GM19239 (cell line): ENCODE data around the gene PCCA.
"Not testable (repeated sequence)": the region's sequence is repeated elsewhere in the genome, so short reads cannot be mapped to it uniquely, and the experiment has no call there.

Experiments
- DNase-seq: peaks from one replicate; pipeline ENCODE4 v3.0.0; 2011; ENCODE audit warnings: low spot score; ENCODE audit not compliant: insufficient read length
- FAIRE-seq: peaks from 2 replicates; lab custom pipeline; 2011; peaks lifted over from hg19 to GRCh38; lab: Jason Lieb, UNC

PCCA gene

DNA sequence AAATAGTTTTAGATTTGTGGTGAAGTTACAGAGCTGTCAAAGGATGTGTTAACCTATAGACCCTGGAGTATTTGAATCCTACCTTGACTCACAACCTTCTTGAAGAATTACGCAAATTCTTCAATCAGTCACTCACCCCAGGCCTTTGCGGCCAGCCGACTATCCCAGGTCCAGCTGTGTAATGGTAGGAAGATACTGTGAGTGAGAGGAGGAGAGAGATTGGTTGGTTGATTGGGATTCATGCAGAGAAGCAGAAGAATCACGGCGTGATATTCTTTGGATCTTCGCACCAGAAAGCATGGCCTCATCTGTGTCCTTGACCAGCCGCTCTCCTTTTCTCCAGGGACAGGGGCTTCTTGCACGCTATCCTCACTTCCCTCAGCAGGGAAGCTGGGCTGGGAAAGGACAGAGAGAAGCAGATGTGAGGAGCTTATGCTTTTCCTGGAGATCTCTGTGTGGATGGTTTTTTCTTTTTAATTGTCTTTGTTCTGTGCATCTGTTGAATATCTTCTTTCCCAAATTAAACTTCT is 250.6 kb downstream of the PCCA start:
- DNase-seq (no peak), FAIRE-seq (no peak)

DNA sequence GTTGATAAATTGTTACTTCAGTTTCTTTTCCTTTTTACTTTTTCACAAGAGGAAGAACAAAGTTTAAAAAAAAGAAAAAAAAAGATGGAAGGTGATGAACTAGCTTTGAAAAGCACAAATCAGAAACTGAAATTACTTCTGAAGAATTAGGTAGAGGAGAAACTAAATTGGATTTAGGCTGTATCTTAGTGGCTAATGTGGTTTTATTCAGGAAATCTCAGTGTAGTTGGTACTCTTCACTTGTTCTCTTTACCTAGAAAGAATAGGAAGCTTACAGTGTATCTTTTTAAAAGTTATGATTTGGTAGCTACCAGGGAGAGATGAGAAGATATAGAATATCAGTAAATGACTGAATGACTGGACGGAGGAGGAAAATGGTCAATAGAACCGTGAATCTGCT is 252.0 kb downstream of the PCCA start:
- DNase-seq: no peak

DNA sequence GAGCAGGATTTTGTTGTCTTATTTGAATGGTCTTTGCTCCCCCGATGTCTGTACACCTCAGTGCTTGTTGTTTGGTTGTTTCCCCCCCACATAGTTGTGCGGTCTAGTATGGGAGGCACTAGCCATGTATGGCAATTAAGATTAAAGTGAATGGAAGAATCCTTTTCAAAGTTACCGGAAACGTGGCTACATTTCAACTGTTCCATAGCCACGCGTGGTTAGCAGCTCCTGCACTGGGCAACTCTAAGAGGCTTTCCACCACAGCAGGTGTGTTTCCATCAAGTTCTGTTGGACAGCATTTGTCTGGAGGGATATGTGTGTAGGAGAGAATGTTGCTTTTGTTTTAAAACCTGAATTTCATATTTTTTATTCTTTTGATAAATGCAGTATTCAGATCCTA is 252.4 kb downstream of the PCCA start:
- no peak for FAIRE-seq
- no peak for DNase-seq

More for the DNA sequence above, 252.0 kb downstream of the PCCA start:
- FAIRE-seq: no peak

DNA sequence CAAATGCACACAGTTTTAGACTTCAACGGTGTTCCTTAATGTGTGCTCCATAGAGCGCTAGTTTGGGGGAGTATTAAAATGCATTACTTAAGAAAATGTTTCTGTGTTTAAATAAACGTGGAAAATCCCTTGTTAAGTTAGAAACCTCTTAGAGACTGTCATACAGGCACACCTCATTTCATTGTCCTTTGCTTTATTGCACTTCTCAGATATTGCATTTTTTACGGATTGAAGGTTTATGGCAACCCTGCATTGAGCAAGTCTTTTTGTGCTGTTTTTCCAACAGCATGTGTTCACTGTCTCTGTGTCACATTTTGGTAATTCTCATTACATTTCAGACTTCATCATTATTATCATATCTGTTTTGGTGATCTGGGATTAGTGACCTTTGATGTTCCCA is 255.7 kb downstream of the PCCA start:
- DNase-seq (no peak), FAIRE-seq (no peak)

DNA sequence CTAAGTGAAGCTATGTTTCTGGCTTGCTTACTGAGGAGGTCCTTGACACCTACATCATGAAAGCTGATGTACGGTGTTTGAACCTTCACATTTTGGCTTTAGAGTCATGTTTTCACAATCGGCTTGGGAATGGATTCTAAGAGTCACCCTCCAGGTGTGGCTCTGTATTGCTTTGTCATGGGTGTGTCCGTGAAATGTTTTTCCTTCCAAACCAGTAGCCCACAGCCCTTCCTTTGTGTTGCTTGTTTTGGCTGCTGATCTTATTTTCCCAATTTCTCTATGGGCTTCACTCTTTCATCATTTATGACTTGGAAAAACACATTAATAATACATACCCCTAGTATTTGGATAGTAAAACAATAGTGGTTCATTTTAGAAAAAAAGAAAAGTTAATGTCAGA is 259.1 kb downstream of the PCCA start:
- no peak for DNase-seq
- FAIRE-seq: no peak

DNA sequence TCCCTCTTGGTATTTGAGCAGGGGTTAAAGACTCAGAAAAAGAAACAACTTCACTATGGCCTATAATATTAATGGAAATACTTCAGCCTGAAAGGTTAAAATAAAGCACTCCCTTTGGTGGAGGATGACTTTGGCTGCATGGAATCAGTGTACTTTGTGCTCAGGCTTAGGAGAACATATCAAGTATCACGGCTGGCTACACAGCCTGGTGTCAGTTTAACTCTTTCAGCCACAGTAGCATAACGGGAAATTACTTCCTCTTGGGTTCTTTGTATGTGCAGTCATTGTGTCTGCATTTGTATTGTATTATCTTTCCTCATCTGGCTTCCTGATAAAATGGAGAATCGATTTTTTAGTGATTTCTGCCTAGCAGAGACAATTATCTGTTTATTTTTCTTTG is 260.7 kb downstream of the PCCA start:
- FAIRE-seq: no peak
- DNase-seq: no peak

DNA sequence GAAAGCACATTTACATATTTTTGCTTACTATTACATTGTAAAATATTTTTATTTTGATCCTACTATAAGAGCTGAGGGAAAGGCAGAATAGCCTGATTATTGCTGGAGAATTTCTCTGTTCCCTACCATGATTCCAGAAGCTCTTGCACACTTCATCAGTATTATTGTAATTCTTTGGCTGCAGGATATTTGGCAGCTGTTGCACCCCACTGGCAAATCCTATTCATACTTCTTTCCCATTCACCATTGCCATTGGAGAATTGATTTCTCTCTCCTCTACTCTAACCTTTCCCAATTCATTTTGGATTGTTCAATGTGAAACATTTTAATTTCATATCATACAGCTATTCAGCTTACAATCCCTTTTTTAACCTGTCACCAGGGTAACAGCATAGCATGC is 261.7 kb downstream of the PCCA start:
- DNase-seq: no peak

DNA sequence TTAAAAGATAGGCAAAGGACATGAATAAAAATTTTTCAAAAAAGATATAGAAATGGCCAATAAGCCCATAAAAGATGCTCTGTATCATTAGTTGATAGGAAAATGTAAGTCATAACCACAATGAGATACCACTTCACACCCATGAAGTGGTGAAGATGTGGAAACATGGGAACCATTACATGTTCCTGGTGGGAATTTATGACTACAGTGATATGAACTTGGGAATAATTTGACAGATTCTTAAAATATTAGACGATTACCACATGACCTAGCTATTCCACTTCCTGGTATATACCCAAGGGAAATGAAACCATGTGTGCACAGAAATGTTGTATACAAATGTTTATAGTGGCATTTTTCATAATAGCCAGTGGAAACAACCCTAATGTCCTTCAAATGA is 267.5 kb downstream of the PCCA start:
- no peak for FAIRE-seq
- no peak for DNase-seq

More for the DNA sequence above, 261.7 kb downstream of the PCCA start:
- no peak for FAIRE-seq

DNA sequence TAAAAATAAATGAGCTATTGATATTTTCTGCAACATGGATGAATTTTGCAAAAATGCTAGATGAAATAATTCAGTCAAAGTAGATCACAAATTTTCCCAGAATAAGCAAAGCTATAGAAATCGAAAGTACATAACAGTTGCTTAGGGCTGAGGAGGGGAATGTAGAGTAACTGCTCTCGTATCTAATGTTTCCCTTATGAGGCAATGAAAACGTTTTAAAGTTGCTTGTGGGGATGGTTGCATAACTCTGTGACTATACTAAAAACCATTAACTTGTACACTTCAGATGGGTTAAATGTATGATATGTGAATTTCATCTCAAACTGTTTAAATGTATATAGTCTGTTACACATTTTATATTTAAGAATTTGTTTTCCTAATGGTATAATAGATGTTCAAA is 268.0 kb downstream of the PCCA start:
- FAIRE-seq: no peak

DNA sequence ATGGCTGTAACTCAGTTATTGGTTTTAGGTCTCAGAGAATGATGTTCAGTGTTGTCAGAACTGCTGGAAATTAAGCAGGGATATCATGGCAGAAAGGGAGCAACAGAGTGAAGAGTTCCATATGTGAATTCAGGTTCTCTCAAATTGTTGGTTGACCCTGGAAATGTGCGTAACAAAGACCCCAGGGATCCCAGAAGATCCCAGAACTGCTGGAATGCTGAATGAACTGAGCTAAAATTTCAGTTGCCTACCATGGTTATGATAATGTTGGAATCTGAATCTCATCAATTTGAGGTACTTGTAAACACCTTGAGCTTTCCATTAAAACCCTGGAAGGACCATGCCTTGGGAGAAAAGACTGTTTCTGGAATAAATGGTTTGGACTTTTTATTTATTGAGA is 268.9 kb downstream of the PCCA start:
- DNase-seq: no peak
- no peak for FAIRE-seq

More for the DNA sequence above, 268.0 kb downstream of the PCCA start:
- DNase-seq: no peak

DNA sequence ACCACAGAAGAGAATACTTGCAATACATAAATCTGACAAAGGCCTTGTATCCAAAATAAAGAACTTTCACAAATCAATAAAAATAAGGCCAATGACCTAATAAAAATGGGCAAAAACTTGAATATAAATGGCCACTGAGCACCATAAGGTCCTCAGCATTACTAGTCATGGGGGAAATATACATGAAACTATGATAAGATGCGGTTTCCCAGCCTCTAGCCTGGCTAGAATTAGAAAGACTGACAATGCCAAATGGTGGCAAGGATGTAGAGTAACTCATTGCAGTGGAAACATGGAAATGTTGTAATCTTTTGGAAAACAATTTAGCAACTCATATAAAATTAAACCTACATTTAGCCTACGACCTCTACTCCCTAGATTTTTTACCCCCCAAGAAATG is 272.6 kb downstream of the PCCA start:
- DNase-seq (no peak), FAIRE-seq (no peak)

DNA sequence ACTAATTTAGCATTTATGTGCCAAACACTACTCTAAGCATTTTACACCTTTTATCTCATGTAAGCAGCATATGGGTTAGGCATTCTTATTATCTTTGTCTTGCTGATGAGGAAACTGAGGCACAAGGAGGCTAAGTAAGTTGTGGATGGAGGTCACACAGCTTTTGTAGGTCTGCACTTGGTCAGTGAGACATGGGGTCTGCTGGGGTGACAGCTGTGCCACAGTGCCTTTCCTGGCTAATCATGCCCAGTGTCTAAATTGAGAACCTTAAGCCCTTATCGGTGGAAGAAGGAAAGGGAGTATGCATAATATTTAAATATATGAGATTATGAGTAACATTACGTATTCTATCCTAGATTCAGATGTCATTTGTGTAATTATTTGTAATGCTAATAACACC is 273.5 kb downstream of the PCCA start:
- FAIRE-seq (no peak), DNase-seq (no peak)

DNA sequence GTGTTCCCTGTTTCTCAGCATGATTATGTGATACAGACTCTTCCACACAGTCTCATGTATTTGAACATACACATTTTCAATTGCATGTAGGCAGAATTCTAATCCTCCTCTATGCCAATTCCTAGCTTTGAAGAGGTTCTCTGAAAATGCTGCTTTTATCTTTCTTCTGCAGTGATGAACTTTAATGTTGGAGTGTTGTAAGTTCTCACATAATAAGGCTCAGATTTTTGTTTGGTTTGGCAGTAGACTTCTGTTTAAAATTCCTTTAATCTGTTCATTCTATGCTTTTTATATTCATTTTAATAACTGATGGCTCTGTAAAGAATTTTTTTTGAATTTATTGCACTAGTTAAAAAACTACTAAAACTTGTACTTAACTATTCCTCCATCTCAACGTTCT is 273.9 kb downstream of the PCCA start:
- FAIRE-seq: no peak
- no peak for DNase-seq

DNA sequence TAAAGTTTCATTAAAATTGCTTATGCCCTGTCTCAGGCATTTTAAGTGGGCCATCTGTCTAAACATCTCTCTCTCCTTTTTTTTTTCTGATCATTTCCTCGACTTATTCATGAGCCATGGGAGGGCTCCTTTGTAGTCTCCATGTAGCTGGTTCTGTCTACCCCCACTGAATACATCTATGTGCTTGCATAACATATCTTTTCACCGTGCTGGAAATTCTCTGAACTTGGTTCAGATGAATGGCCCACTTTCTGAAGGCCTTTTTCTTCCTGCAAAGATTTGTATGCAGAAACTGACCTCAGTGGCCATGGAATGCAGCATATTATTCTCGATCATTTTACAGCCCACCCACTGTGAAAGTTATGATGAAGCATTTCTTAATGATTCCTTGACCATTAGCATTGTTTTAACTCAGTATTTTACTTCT is 274.4 kb downstream of the PCCA start:
- no peak for FAIRE-seq
- DNase-seq: no peak

DNA sequence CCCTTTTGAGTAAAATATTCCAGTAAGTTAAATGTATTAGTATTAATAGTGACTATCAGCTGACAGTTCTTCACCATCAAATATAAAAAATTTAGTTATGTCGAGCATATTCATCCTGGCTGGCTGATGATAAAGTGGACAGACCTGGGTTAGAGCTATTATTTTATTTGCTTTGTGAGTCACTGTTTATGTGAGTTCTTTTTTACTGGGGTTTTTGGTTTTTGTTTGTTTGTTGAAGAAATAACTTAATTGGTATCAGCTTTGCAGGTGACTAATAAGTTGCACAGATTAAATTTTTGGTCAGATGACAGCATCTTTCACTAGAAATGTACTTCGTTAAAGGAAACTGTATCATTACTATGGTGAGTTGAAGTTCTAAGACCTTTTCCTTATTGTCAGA is 275.0 kb downstream of the PCCA start:
- FAIRE-seq (no peak), DNase-seq (no peak)

DNA sequence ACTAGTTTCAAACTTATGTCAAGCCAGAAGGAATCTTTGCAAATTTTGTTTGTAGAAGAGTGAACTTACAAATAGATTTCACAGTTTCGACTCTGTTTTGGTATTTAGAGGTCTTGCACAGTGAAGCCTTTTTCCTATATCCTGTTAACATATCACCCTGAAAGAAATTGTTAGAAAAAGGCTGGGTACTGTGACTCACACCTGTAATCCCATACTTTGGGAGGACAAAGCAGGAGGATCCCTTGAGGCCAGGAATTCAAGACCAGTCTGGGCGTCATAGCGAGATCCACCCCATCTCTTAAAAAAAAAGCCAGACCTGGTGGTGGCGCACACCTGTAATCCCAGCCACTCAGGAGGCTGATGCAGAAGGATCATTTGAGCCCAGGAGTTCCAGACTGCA is 275.7 kb downstream of the PCCA start:
- FAIRE-seq: no peak
- DNase-seq: no peak

DNA sequence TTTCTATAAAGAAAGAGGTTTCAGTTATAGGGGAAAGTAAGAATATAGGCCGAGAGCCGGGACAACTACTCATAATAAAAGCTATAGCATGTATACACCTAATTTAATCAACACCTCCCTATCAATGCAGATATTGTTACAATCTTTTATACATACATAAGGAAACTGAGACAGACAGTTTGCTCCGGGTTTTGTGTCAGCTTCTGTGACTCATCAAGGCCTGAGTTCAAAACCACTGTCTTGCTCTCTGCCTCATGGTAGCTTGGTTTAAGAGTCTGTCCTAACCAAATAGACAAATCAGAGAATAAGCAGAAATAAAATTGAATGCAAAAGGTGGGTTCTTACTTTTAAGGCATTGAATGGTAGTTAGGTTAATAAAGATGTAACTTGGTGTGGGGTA is 276.8 kb downstream of the PCCA start:
- DNase-seq: no peak

DNA sequence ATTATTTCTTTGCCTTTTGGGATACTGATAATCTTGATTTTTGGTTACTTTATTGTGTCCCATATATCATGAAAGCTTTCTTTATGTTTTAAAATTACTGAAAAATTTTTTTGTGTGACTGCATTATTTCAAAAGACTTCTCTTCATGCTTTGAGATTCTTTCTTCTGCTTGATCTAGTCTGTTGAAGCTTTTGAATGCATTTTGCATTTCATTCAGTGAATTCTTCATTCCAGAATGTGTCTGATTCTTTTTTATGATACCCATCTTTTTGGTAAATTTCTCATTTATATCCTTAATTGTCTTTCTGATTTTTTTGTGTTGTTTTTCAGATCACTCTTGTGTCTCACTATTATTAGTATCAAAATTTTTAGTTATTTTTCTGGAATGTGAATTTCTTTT is 289.6 kb downstream of the PCCA start:
- FAIRE-seq (no peak), DNase-seq (no peak)

More for the DNA sequence above, 276.8 kb downstream of the PCCA start:
- no peak for FAIRE-seq

DNA sequence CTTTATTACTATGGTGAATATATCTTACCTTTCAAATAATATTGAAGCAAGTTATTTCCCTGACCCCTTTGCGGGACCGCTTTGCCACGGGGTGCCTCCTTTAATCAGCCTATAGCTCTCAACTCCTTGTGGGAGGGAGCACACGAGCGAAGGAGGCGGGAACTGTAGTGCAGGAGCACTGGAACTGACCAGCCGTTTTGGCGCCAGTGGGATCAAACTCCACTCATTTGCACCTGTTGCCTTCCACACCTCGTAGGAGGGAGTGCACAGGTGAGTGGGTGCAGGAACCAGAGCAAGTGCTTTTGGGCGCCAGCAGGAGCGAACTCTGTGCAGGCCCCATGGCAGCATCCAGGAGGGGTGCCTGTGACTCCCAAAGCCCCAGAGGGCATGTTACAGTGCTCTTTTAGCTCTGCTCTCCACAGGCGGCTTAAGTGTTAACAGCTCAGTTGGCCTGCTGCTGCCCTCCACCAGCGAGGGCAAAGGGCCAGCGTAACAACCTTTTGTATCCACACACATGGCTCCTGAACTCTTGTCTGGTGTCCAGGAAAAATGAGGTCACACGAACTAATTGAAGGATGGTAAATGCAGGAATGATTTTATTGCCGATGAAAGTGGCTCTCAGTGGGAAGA is 292.8 kb downstream of the PCCA start:
- no peak for FAIRE-seq
- DNase-seq: no peak

DNA sequence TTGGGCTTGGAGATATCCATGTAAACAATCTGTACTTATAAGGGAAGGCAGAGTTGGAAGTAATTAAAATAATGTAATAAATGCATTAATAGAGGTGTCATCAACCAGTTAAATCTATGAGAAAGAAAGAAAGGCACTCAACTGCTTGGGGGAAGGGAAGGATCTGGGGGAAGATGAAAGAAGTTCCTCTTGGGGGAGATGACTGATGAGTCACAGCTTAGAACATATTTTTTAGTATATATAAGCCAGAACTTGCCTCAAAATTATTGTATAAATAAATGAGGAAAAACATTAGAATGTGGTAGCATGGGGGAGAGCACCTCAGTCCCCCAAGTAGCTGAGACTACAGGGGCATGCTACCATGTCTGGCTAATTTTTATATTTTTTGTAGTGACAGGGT is 293.9 kb downstream of the PCCA start:
- DNase-seq (no peak), FAIRE-seq (no peak)

DNA sequence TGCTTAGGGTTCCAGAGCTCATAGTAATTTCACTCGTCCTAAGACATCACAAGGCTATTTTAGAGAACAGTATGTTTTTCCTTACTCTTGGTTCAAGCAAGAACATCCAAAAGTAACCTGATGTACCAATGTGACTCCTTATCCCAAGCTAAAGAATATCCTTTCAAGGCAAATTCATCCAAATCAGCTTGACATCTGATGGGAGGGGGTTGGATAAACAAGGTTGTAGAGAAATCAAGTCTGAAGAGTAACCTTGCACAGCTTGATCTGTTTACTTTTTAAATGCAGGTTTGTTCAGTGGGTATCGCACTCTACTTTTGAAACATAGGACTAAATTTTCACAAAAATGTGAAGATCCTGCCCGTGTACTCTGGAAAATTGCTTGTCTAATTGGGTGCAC is 298.5 kb downstream of the PCCA start:
- no peak for DNase-seq
- no peak for FAIRE-seq

DNA sequence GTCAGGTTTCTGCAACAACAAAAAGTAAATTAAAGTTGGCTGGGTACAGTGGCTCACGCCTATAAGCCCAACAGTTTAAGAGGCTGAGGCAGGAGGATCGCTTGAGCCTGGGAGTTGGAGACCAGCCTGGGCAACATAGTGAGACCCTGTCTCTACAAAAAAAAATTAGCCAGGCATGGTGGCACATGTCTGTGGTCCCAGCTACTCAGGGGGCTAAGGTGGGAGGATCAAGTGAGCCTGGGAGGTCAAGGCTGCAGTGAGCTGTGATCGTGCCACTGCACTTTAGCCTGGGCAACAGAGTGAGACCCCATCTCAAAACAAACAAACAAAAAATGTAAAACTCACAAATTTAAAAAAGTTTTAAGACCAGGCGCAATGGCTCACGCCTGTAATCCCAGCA is 299.3 kb downstream of the PCCA start:
- FAIRE-seq, DNase-seq: not testable (repeated sequence)
